GM12875 (cell line): Measurements from ENCODE around the gene DTX3.
A peak's percentile ranks its signal among the peaks of the same experiment; 100 is the strongest.

Source experiments
- H3K4me3 ChIP-seq: one replicate; pipeline ENCODE4 v1.5.1; 2011; ENCODE audit warnings: low read depth, low read length, control low read depth
- TF ChIP-seq, protein P1 (sequence below): IDR thresholded peaks from 2 replicates; pipeline ENCODE4 v1.5.1; 2011; ENCODE audit warnings: low read depth, mild to moderate bottlenecking, control low read depth, inconsistent platforms, low read length, moderate library complexity, borderline replicate concordance; ENCODE audit not compliant: insufficient read depth

The DTX3 gene

DNA sequence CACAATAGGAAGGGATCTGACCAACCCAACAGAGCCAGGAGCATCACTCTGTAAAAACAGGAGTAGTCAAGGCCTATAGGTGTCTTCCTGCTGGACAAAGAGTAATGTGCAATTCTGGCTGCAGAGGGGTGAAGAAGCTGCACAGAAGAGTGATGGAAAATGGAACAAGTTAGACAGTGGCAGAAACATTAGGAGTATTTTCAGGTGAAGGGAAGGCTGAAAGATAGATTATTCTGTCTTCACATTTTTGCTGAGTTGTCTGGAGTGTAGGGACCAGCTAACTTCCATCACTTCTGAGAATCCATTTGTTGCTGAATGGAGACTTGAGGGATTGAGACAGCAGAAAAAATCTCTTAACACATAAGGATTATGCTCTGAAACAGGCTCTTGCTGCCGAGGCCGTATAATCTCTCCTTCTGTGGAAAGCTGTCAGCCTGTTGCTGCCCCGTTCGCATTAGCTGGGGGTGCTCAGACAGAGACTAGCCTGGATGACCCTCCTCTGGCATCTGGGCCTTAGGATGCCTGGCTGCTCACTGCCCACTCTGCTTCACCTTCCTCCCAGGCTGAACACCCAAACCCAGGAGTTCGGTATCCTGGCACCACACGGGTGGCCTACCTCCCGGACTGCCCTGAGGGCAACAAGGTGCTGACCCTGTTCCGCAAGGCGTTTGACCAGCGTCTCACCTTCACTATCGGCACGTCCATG is 3.5 kb downstream of the DTX3 start:
- TF ChIP-seq, protein P1, sequence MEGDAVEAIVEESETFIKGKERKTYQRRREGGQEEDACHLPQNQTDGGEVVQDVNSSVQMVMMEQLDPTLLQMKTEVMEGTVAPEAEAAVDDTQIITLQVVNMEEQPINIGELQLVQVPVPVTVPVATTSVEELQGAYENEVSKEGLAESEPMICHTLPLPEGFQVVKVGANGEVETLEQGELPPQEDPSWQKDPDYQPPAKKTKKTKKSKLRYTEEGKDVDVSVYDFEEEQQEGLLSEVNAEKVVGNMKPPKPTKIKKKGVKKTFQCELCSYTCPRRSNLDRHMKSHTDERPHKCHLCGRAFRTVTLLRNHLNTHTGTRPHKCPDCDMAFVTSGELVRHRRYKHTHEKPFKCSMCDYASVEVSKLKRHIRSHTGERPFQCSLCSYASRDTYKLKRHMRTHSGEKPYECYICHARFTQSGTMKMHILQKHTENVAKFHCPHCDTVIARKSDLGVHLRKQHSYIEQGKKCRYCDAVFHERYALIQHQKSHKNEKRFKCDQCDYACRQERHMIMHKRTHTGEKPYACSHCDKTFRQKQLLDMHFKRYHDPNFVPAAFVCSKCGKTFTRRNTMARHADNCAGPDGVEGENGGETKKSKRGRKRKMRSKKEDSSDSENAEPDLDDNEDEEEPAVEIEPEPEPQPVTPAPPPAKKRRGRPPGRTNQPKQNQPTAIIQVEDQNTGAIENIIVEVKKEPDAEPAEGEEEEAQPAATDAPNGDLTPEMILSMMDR: no peak
- H3K4me3 ChIP-seq: no peak overlapping the region

DNA sequence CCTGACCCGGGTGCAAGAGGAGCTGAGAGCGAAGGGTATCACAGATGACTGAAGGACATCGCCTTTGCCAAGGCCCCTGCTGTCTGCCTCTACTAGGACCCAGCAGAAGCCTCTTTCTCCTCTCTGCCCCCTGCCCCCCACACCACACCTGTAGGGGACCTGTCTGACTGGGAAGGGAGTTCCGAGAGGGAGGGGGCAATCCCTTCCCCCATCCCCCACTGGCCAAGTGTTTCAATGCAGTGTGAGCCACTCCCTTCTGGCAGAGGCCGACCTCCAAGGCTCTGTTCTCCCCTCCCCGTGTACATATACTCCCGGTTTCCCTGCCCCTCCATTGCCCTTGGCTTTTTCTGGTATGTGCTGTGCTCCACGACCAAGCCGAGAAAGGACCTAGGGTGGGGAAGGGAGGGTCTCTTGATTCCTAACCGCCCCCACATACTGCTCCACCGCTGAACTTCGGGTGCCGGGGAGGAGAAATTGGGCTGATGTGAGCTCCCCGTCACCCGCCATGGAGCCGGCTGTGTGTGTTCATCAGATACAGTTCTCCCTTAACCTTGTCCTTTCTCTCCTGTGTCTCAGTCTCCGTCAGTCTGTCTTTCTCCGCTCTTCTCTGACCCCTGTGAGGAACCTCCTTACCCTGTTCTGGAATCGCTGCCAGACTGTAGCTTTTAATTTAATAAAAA is 4.6 kb downstream of the DTX3 start:
- TF ChIP-seq, protein P1: no peak

DNA sequence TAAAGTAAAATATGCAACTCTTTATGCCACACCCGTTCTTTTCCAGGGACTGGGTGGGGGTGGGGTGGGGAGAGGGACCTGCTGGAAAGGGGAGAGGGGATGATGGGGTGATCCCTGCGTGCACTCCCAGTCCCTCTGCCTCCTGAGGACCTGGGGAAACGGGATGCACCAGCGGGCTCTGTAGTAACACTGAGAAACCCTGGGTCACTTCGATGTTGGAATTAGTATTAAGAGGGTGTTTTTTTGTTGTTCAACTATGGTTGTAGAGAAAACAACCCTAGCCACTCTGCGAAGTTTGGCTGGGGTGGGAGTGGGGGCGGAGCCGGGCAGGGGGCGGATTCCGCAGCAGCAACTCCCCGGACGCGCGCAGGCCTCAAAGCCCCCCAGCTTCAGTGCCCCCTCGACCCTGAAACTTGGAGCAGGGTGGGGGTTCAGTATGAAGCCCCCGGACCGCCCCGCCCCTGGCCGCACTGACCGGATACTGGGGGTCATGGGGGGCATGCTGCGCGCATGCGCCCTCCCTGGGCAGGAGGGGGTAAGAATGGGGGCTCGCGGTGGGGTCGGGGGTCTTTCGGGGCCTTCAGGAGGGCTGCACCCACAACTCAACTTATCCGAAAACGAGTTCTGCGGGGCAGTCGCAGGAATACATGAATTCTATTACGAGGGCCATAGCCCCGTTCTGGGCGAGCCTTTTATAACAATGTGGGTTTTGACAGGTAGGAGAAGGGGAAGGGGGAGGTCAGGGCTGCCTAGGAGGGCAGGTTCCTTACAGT is 5.3 kb downstream of the DTX3 start:
- no peak overlapping the region for H3K4me3 ChIP-seq

More for the DNA sequence above, 4.6 kb downstream of the DTX3 start:
- no peak overlapping the region for H3K4me3 ChIP-seq

DNA sequence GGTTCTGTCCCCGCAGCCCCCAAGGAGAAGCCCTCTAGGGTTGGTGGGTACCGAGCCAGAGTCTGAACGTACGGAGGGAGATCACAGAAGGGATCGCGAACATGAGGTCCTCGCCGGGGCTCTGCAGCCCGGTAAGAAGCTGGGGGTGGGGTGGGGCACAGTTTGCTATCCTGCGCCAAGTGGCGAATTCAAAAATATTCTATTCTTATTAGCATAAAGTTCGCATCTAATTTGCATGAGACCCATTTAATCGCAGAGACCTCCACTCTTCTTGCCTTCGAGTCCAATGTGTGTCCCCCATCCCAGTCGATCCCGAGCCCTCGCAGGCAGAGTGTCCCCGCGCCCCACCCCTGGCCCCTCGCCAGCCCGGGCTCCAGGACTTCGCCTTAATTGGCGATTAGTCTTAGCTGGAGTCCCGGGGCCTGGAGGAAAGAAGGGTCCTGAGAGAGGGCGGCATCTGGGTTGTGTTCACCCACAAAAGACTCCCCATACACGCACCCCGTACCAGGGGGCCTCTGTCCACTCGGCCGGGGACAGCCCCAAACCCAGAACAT is 6.0 kb downstream of the DTX3 start:
- TF ChIP-seq, protein P1: no peak
- peak overlapping the region; percentile 60 for H3K4me3 ChIP-seq

More for the DNA sequence above, 5.3 kb downstream of the DTX3 start:
- TF ChIP-seq, protein P1: no peak

DNA sequence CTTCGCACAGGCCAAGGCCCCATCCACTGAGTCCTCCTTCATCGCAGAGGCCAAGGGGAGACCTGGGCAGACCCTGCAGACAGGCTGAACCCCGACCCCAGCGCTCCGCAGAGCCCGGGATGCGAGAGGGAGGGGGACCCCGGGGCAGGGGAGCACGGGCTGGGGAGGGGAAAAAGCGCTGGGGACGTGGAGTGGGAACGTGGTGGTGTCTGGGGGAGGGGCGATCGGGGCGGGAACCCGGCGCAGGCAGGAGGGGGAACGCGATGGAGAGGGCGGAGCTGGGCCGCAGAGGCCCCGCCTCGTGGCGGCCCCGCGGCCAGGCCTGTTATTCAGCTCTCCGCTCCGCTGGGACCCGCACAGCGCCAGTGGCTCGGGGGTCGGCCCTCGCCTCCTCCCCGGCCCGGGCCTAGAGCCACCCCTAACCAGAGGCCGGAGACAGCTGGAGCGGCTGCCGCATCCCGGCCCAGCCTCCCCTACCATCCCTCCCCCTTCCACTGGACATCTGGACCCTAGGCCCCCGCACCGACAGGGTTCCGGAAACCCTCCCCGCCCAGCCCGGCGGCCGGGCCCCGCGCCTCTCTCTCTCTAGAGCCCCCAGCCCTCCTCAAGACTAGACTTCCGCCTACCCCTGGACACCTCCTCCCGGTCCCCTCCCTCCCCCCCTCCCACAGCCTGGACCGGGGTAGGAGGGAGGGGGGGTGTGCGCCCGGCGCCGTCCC is 6.6 kb downstream of the DTX3 start, which contains the start of gene ARHGEF25:
TSS of gene ARHGEF25 (plus strand) at position 328 of the 719 bp plus-strand sequence. CDS start 460 bp downstream, outside the sequence.
- H3K4me3 ChIP-seq: peak within 1 kb of the TSS; percentile 60
- TF ChIP-seq, protein P1: no peak
